Sigmoid colon (tissue), 7 donors: Measurements from ENCODE around the gene ACTR8. TPM values are rescaled to one million over a fixed set of nuclear protein-coding genes. Genes with fewer than 3 reads are reported as not detected.

Experiments
- DNase-seq: peaks from one replicate; pipeline ENCODE4 v3.0.0-alpha.2; 2019
- H3K27ac ChIP-seq, 4 donors: fragments of 200-600 bp; sonication (generic); one replicate each; pipeline ENCODE4 v1.5.1; 2016 to 2019; ENCODE audit warnings: mild to moderate bottlenecking in 1 of 4
- H3K27me3 ChIP-seq, 3 donors: fragments of 200-600 bp; sonication (generic); one replicate each; pipeline ENCODE4 v1.5.1; 2019; ENCODE audit warnings: mild to moderate bottlenecking in 1 of 3
- H3K36me3 ChIP-seq, 4 donors: fragments of 200-600 bp; sonication (generic); one replicate each; pipeline ENCODE4 v1.5.1; 2016 to 2019
- H3K4me1 ChIP-seq, 4 donors: fragments of 200-600 bp; sonication (generic); one replicate each; pipeline ENCODE4 v1.5.1; 2017 to 2019
- H3K4me3 ChIP-seq, 4 donors: fragments of 200-600 bp; sonication (generic); one replicate each; pipeline ENCODE4 v1.5.1; 2017 to 2019; ENCODE audit warnings: mild to moderate bottlenecking in 2 of 4, moderate library complexity in 1 of 4
- H3K9me3 ChIP-seq, 4 donors: fragments of 200-600 bp in 3 of 4; sonication (generic) in 3 of 4; one replicate each; pipeline versions ENCODE4 v1.5.1 to v1.6.1; 2013 to 2019
- EP300 ChIP-seq, 4 donors: sonication (generic); formaldehyde crosslinking; IDR thresholded peaks; one replicate each; pipeline ENCODE4 v1.6.1; 2017; ENCODE audit warnings: antibody characterized with exemption in 4 of 4
- POLR2A ChIP-seq, 2 donors: fragments of 450-650 bp; IDR thresholded peaks; one replicate each; pipeline ENCODE4 v1.6.1; 2016; ENCODE audit warnings: antibody characterized with exemption in 2 of 2, mild to moderate bottlenecking in 2 of 2, moderate library complexity in 2 of 2
- POLR2AphosphoS5 ChIP-seq, 4 donors: sonication (generic); formaldehyde crosslinking; IDR thresholded peaks; one replicate each; pipeline ENCODE4 v1.6.1; 2017; ENCODE audit warnings: antibody characterized with exemption in 4 of 4
- WGBS, 2 donors: extraction: QIAGEN DNeasy Blood & Tissue Kit; methylation state at CpG; one replicate each; pipeline ENCODE4 v1.1.7; 2013; 5-methylcytosine and 5-hydroxymethylcytosine counted together
- intact Hi-C: fragments of 100-400 bp; cut with DNase I; formaldehyde crosslinking; loops from one replicate; pipeline ENCODE4 v1.15.1; 2023
- polyA plus RNA-seq, 3 donors: library from polyadenylated mRNA; stranded (reverse); fragments of 200-250 nt; gene quantifications; one replicate each; pipeline ENCODE4 v1.2.3, GENCODE V29; 2013
- total RNA-seq, 4 donors: library from RNA; depleted of rRNA; stranded (reverse); fragments of >200 nt; gene quantifications; one replicate each; pipeline ENCODE4 v1.1.0, GENCODE V29; 2016
- TF ChIP-seq, protein P1 (sequence below), 4 experiments: fragments of 450-650 bp in 3 of 4; fragments of 200-600 bp in 1 of 4; IDR thresholded peaks; one replicate each; pipeline ENCODE4 v1.5.1; 2016 to 2019; ENCODE audit warnings: antibody characterized with exemption in 4 of 4, mild to moderate bottlenecking in 3 of 4, moderate library complexity in 2 of 4
- donor health status: healthy with polysubstance abuse.
- donor health status: Bipolar disorder and iron deficiency.
- donor health status: healthy.

The ACTR8 gene
- total and polyA plus RNA-seq, 7 donors, result 9.0 to 30.7 (median 18.5) TPM

DNA sequence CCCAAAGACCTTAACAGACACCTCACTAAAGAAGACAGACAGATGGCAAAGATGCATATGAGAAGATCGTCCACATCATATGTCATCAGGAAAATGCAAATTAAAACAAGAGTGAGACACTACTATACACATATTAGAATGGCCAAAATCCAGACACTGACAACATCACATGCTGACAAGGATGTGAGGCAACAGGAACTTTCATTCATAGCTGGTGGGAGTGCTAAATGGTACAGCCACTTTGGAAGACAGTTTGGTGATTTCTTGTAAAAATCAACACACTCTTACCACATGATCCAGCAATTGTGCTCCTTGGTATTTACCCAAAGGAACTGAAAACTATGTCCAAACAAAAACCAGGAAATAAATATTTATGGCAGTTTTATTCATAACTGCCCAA is 53.4 kb downstream of the ACTR8 start:
- WGBS, 2 donors, result 83 to 85% methylated on average over 1 of the region's 1 CpG
- no peak overlapping the region for H3K4me3 ChIP-seq
- H3K36me3 ChIP-seq, result no peaks in the 10 kb centered on the region
- no peak overlapping the region for H3K27ac ChIP-seq
- no peaks in the 10 kb centered on the region for H3K27me3 ChIP-seq
- DNase-seq, result no peak
- TF ChIP-seq EP300 (IDR thresholded peaks at IDR 0.05) (no peak), POLR2AphosphoS5 (IDR thresholded peaks at IDR 0.05) (no peak), POLR2A (IDR thresholded peaks at IDR 0.05) (no peak)
- TF ChIP-seq, protein P1, sequence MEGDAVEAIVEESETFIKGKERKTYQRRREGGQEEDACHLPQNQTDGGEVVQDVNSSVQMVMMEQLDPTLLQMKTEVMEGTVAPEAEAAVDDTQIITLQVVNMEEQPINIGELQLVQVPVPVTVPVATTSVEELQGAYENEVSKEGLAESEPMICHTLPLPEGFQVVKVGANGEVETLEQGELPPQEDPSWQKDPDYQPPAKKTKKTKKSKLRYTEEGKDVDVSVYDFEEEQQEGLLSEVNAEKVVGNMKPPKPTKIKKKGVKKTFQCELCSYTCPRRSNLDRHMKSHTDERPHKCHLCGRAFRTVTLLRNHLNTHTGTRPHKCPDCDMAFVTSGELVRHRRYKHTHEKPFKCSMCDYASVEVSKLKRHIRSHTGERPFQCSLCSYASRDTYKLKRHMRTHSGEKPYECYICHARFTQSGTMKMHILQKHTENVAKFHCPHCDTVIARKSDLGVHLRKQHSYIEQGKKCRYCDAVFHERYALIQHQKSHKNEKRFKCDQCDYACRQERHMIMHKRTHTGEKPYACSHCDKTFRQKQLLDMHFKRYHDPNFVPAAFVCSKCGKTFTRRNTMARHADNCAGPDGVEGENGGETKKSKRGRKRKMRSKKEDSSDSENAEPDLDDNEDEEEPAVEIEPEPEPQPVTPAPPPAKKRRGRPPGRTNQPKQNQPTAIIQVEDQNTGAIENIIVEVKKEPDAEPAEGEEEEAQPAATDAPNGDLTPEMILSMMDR (IDR thresholded peaks at IDR 0.05), result no peak
- no peaks in the 10 kb centered on the region for H3K4me1 ChIP-seq
- intact Hi-C loops, result no loop called here
- no peaks in the 10 kb centered on the region for H3K9me3 ChIP-seq

GRCh38 chr3:53826048-53826447 is 55.9 kb downstream of the ACTR8 start:
- H3K4me1 ChIP-seq, result no peaks in the 10 kb centered on the region
- H3K27me3 ChIP-seq, result no peaks in the 10 kb centered on the region
- no peak overlapping the region for H3K4me3 ChIP-seq
- H3K36me3 ChIP-seq, result no peaks in the 10 kb centered on the region
- TF ChIP-seq, protein P1 (IDR thresholded peaks at IDR 0.05), result no peak
- TF ChIP-seq EP300 (IDR thresholded peaks at IDR 0.05), result no peak
- TF ChIP-seq POLR2A (IDR thresholded peaks at IDR 0.05), result no peak
- no peak for TF ChIP-seq POLR2AphosphoS5 (IDR thresholded peaks at IDR 0.05)
- no peak for DNase-seq
- intact Hi-C loops, result no loop called here
- H3K27ac ChIP-seq, result no peak overlapping the region
- no peaks in the 10 kb centered on the region for H3K9me3 ChIP-seq
- 39 to 58% methylated on average over 1 of the region's 1 CpG for WGBS, 2 donors

GRCh38 chr3:53824795-53825194 is 57.2 kb downstream of the ACTR8 start:
- WGBS, 2 donors, result 69 to 89% methylated on average over 4 of the region's 4 CpGs
- H3K27ac ChIP-seq, result no peak overlapping the region
- no peaks in the 10 kb centered on the region for H3K9me3 ChIP-seq
- no peak overlapping the region for H3K4me3 ChIP-seq
- no peaks in the 10 kb centered on the region for H3K36me3 ChIP-seq
- intact Hi-C loops, result no loop called here
- peak; percentile 22 for DNase-seq
- H3K4me1 ChIP-seq, result no peaks in the 10 kb centered on the region
- TF ChIP-seq POLR2A (IDR thresholded peaks at IDR 0.05) (no peak), EP300 (IDR thresholded peaks at IDR 0.05) (no peak), POLR2AphosphoS5 (IDR thresholded peaks at IDR 0.05) (no peak)
- TF ChIP-seq, protein P1 (IDR thresholded peaks at IDR 0.05), result no peak
- no peaks in the 10 kb centered on the region for H3K27me3 ChIP-seq

- Histone ChIP-seq H3K4me1 (no peaks in the 10 kb centered on the region), H3K27ac (no peak overlapping the region), H3K9me3 (no peaks in the 10 kb centered on the region), H3K27me3 (no peaks in the 10 kb centered on the region), H3K4me3 (no peak overlapping the region), H3K36me3 (no peaks in the 10 kb centered on the region)
- WGBS, 2 donors, result 65 to 71% methylated on average over 10 of the region's 10 CpGs
- TF ChIP-seq POLR2AphosphoS5 (IDR thresholded peaks at IDR 0.05), result no peak
- TF ChIP-seq, protein P1 (IDR thresholded peaks at IDR 0.05), result no peak
- peak; percentile 33 for DNase-seq
- intact Hi-C loops, result no loop called here
These were observed 57.8 kb downstream of the ACTR8 start for GRCh38 chr3:53823956-53824657.
